Neural cell (in vitro differentiated cells): ENCODE measurements around the gene EGFL7. TPM values are rescaled to one million over a fixed set of nuclear protein-coding genes. Genes with fewer than 3 reads are reported as not detected.

ENCODE experiments used
- H2AFZ ChIP-seq: fragments of 200-600, 300-800 bp; sonication (generic), shearing (Covaris generic); 2 replicates; pipeline ENCODE4 v1.6.0; 2014; ENCODE audit warnings: low read depth, mild to moderate bottlenecking, antibody characterized with exemption, low read length, moderate library complexity
- H3F3A ChIP-seq: fragments of 200-600 bp; shearing (Covaris generic); 2 replicates; pipeline ENCODE4 v1.6.1; 2016; ENCODE audit warnings: mild to moderate bottlenecking, moderate library complexity, mixed read lengths, antibody characterized with exemption, low read length; ENCODE audit not compliant: insufficient read depth, poor library complexity, severe bottlenecking
- H3K27ac ChIP-seq: fragments of 200-600, 300-800 bp; sonication (generic), shearing (Covaris generic); 2 replicates; pipeline ENCODE4 v1.5.1; 2014; ENCODE audit warnings: mild to moderate bottlenecking, low read length, moderate library complexity
- H3K27me3 ChIP-seq: fragments of 300-800, 200-600 bp; sonication (generic), shearing (Covaris generic); 2 replicates; pipeline ENCODE4 v1.6.0; 2014; ENCODE audit warnings: mild to moderate bottlenecking, low read depth, low read length, moderate library complexity; ENCODE audit not compliant: insufficient read depth
- H3K36me3 ChIP-seq: fragments of 300-800, 200-600 bp; sonication (generic), shearing (Covaris generic); 2 replicates; pipeline ENCODE4 v1.5.1; 2014; ENCODE audit warnings: mild to moderate bottlenecking, antibody characterized with exemption, low read length, moderate library complexity; ENCODE audit not compliant: insufficient read depth
- H3K4me2 ChIP-seq: fragments of 300-800, 200-600 bp; sonication (generic), shearing (Covaris generic); 2 replicates; pipeline ENCODE4 v1.6.0; 2014; ENCODE audit warnings: mild to moderate bottlenecking, low read length
- H3K4me3 ChIP-seq: fragments of 300-800, 200-600 bp; sonication (generic), shearing (Covaris generic); 2 replicates; pipeline ENCODE4 v1.5.1; 2014; ENCODE audit warnings: mild to moderate bottlenecking, low read length, moderate library complexity
- H3K79me2 ChIP-seq: fragments of 200-600 bp; shearing (Covaris generic); replicated peaks from 2 replicates; pipeline ENCODE4 v1.6.0; 2014; ENCODE audit warnings: mild to moderate bottlenecking, low read length, moderate library complexity; ENCODE audit not compliant: insufficient read depth
- H3K9ac ChIP-seq: fragments of 300-800, 200-600 bp; sonication (generic), shearing (Covaris generic); 2 replicates; pipeline ENCODE4 v1.6.1; 2016; ENCODE audit warnings: mild to moderate bottlenecking, low read length, mixed read lengths
- H3K9me2 ChIP-seq: fragments of 200-600 bp; shearing (Covaris generic); 2 replicates; pipeline ENCODE4 v1.6.1; 2016; ENCODE audit warnings: mild to moderate bottlenecking, low read length, mixed read lengths; ENCODE audit not compliant: insufficient read depth
- H3K9me3 ChIP-seq: fragments of 200-600, 300-800 bp; sonication (generic), shearing (Covaris generic); 2 replicates; pipeline ENCODE4 v1.6.1; 2016; ENCODE audit warnings: mild to moderate bottlenecking, mixed run types, low read length, moderate library complexity, mixed read lengths
- H4K20me1 ChIP-seq: fragments of 200-600 bp; shearing (Covaris generic); 2 replicates; pipeline ENCODE4 v1.6.1; 2016; ENCODE audit warnings: mild to moderate bottlenecking, mixed run types; ENCODE audit not compliant: insufficient read depth
- CTCF ChIP-seq: fragments of 450-650 bp; IDR thresholded peaks from 2 replicates; pipeline ENCODE4 v1.5.1; 2014; ENCODE audit warnings: antibody characterized with exemption, mild to moderate bottlenecking, moderate library complexity; ENCODE audit not compliant: poor library complexity, severe bottlenecking
- EP300 ChIP-seq: fragments of 450-650 bp; conservative IDR thresholded peaks from 2 replicates; pipeline ENCODE4 v1.6.1; 2014; ENCODE audit warnings: antibody characterized with exemption, mild to moderate bottlenecking, moderate library complexity; ENCODE audit not compliant: poor library complexity, severe bottlenecking
- EZH2 ChIP-seq: fragments of 200-600, 300-800 bp; shearing (Covaris generic), sonication (generic); IDR thresholded peaks from 2 replicates; pipeline ENCODE4 v1.6.1; 2014; ENCODE audit warnings: antibody characterized with exemption, low read length, borderline replicate concordance, mild to moderate bottlenecking; ENCODE audit not compliant: insufficient read depth, poor library complexity, severe bottlenecking
- MXI1 ChIP-seq: fragments of 450-650 bp; conservative IDR thresholded peaks from 2 replicates; pipeline ENCODE4 v1.6.1; 2014; ENCODE audit warnings: antibody characterized with exemption, mild to moderate bottlenecking; ENCODE audit not compliant: poor library complexity, severe bottlenecking
- POLR2AphosphoS5 ChIP-seq: IDR thresholded peaks from 2 replicates; pipeline ENCODE4 v1.6.1; 2012
- RAD21 ChIP-seq: fragments of 450-650 bp; conservative IDR thresholded peaks from 2 replicates; pipeline ENCODE4 v1.6.1; 2014; ENCODE audit warnings: antibody characterized with exemption, mild to moderate bottlenecking, moderate library complexity
- REST ChIP-seq: IDR thresholded peaks from 2 replicates; pipeline ENCODE4 v1.6.1; 2012; ENCODE audit warnings: borderline replicate concordance
- SMC3 ChIP-seq: fragments of 450-650 bp; conservative IDR thresholded peaks from 2 replicates; pipeline ENCODE4 v1.6.1; 2014; ENCODE audit warnings: antibody characterized with exemption, mild to moderate bottlenecking, moderate library complexity; ENCODE audit not compliant: poor library complexity
- TAF1 ChIP-seq: IDR thresholded peaks from 2 replicates; pipeline ENCODE4 v1.6.1; 2012; ENCODE audit warnings: low read depth
- polyA plus RNA-seq: library from polyadenylated mRNA; depleted of rRNA; stranded (reverse); fragments of >200 nt; gene quantifications from 2 replicates; pipeline ENCODE4 v1.2.3, GENCODE V29; 2014

Gene EGFL7
- polyA plus RNA-seq, 1 donor from 2014 or later: 12.5 TPM

- Histone ChIP-seq H3K9me2 (no peaks in the 10 kb centered on the region), H3K27ac (no peak overlapping the region), H4K20me1 (no peaks in the 10 kb centered on the region), H2AFZ (no peak overlapping the region), H3K27me3 (no peaks in the 10 kb centered on the region), H3F3A (no peaks in the 10 kb centered on the region), H3K4me3 (no peak overlapping the region), H3K9ac (no peak overlapping the region), H3K4me2 (no peak overlapping the region), H3K9me3 (no peaks in the 10 kb centered on the region), H3K79me2 (no peaks in the 10 kb centered on the region), H3K36me3 (no peaks in the 10 kb centered on the region)
- TF ChIP-seq MXI1 (no peak), EP300 (no peak), CTCF (peak; percentile 13), EZH2 (no peak), TAF1 (no peak), SMC3 (no peak), REST (no peak)
Observed at GRCh38 chr9:136665704-136666371, 3.1 kb downstream of the EGFL7 start.

- Histone ChIP-seq H3K4me3 (peak overlapping the region; percentile 44), H3K79me2 (no peaks in the 10 kb centered on the region), H3K27ac (no peak overlapping the region), H3K27me3 (no peaks in the 10 kb centered on the region), H3K9me2 (no peaks in the 10 kb centered on the region), H3F3A (no peaks in the 10 kb centered on the region), H3K36me3 (no peaks in the 10 kb centered on the region), H3K9ac (peak overlapping the region; percentile 3), H3K4me2 (no peak overlapping the region), H4K20me1 (no peaks in the 10 kb centered on the region), H3K9me3 (no peaks in the 10 kb centered on the region), H2AFZ (no peak overlapping the region)
- TF ChIP-seq TAF1 (no peak), EZH2 (no peak), POLR2AphosphoS5 (no peak), EP300 (no peak), REST (no peak), MXI1 (no peak), CTCF (no peak), RAD21 (no peak), SMC3 (no peak)
Observed at GRCh38 chr9:136666372-136667213, 3.9 kb downstream of the EGFL7 start.
